ENCODE measurements around the gene PTPRQ.

Gene PTPRQ

GRCh38 chr12:80419644-80420043 lies 24.4 kb upstream of the PTPRQ start:
- no peaks in the 10 kb centered on the region for H3K4me1 ChIP-seq (ENCODE audit: low read length)
- no peak overlapping the region for H3K9ac ChIP-seq (ENCODE audit: low read length)
- no peaks in the 10 kb centered on the region for H3F3A ChIP-seq (ENCODE audit: insufficient read depth, low read length)
- H3K36me3 ChIP-seq (replicated peaks; ENCODE audit: insufficient read depth, low read length), result no peaks in the 10 kb centered on the region
- H3K27me3 ChIP-seq (replicated peaks; ENCODE audit: insufficient read depth, low read length), result no peaks in the 10 kb centered on the region
- no peak overlapping the region for H2AFZ ChIP-seq (ENCODE audit: low read length)
- no peaks in the 10 kb centered on the region for H3K79me2 ChIP-seq (ENCODE audit: low read length)
- no peak overlapping the region for H3K4me3 ChIP-seq (ENCODE audit: low read length)
- no peak overlapping the region for H3K27ac ChIP-seq (ENCODE audit: low read length)
- no peak for TF ChIP-seq EZH2 (optimal IDR thresholded peaks at IDR 0.05; ENCODE audit: low read depth, low read length)
- TF ChIP-seq CTCF (IDR thresholded peaks at IDR 0.05; ENCODE audit: low read length), result no peak
- no peak for TF ChIP-seq EZH2phosphoT487 (IDR thresholded peaks at IDR 0.05; ENCODE audit: low read length)
- no peaks in the 10 kb centered on the region for H4K20me1 ChIP-seq (ENCODE audit: insufficient read depth, low read length)
- H3K9me2 ChIP-seq (replicated peaks; ENCODE audit: insufficient read depth, low read length), result no peaks in the 10 kb centered on the region
- no peaks in the 10 kb centered on the region for H3K9me3 ChIP-seq (replicated peaks; ENCODE audit: insufficient read depth, low read length)
- DNase-seq, result no peak
- H3K4me2 ChIP-seq (ENCODE audit: low read depth, low read length), result no peak overlapping the region

- H3K4me3 ChIP-seq (ENCODE audit: low read length), result no peak overlapping the region
- no peaks in the 10 kb centered on the region for H3K4me1 ChIP-seq (ENCODE audit: low read length)
- no peaks in the 10 kb centered on the region for H3F3A ChIP-seq (ENCODE audit: insufficient read depth, low read length)
- no peaks in the 10 kb centered on the region for H4K20me1 ChIP-seq (ENCODE audit: insufficient read depth, low read length)
- H3K9me3 ChIP-seq (replicated peaks; ENCODE audit: insufficient read depth, low read length), result no peaks in the 10 kb centered on the region
- no peak for DNase-seq
- H3K36me3 ChIP-seq (replicated peaks; ENCODE audit: insufficient read depth, low read length), result no peaks in the 10 kb centered on the region
- no peaks in the 10 kb centered on the region for H3K79me2 ChIP-seq (ENCODE audit: low read length)
- TF ChIP-seq EZH2phosphoT487 (IDR thresholded peaks at IDR 0.05; ENCODE audit: low read length), result no peak
- TF ChIP-seq EZH2 (optimal IDR thresholded peaks at IDR 0.05; ENCODE audit: low read depth, low read length), result no peak
- TF ChIP-seq CTCF (IDR thresholded peaks at IDR 0.05; ENCODE audit: low read length), result no peak
- H3K9ac ChIP-seq (ENCODE audit: low read length), result no peak overlapping the region
- no peak overlapping the region for H3K27ac ChIP-seq (ENCODE audit: low read length)
- H3K4me2 ChIP-seq (ENCODE audit: low read depth, low read length), result no peak overlapping the region
- H3K9me2 ChIP-seq (replicated peaks; ENCODE audit: insufficient read depth, low read length), result no peaks in the 10 kb centered on the region
- no peaks in the 10 kb centered on the region for H3K27me3 ChIP-seq (replicated peaks; ENCODE audit: insufficient read depth, low read length)
- no peak overlapping the region for H2AFZ ChIP-seq (ENCODE audit: low read length)
Observed at GRCh38 chr12:80420075-80420474, 24.0 kb upstream of the PTPRQ start.

DNA sequence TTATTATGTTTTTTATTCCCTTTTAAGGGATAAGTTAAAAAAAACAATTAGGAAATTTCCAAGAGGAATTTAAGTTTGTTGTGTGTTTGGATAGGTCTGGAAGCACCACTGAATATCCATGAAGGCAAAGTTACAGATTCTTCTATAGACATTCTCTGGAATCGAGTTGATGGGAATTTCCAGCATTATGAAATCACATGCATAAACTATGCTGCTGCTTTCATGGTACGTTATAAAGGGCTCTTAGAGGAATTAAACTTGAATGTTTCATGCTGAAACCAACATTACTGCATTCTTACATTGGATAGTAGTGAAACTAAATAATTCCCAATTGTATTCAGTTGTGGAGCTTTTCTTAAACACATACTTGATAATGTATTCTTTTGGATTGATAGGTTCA lies 21.5 kb upstream of the PTPRQ start:
- Histone ChIP-seq H3K27ac (ENCODE audit: low read length) (no peak overlapping the region), H3K9me3 (replicated peaks; ENCODE audit: insufficient read depth, low read length) (no peaks in the 10 kb centered on the region), H3K4me3 (ENCODE audit: low read length) (no peak overlapping the region), H3K9ac (ENCODE audit: low read length) (no peak overlapping the region), H3K79me2 (ENCODE audit: low read length) (no peaks in the 10 kb centered on the region), H3K27me3 (replicated peaks; ENCODE audit: insufficient read depth, low read length) (no peaks in the 10 kb centered on the region), H2AFZ (ENCODE audit: low read length) (no peak overlapping the region), H4K20me1 (ENCODE audit: insufficient read depth, low read length) (no peaks in the 10 kb centered on the region), H3K36me3 (replicated peaks; ENCODE audit: insufficient read depth, low read length) (no peaks in the 10 kb centered on the region), H3F3A (ENCODE audit: insufficient read depth, low read length) (no peaks in the 10 kb centered on the region), H3K4me2 (ENCODE audit: low read depth, low read length) (no peak overlapping the region), H3K9me2 (replicated peaks; ENCODE audit: insufficient read depth, low read length) (no peaks in the 10 kb centered on the region), H3K4me1 (ENCODE audit: low read length) (no peaks in the 10 kb centered on the region)
- TF ChIP-seq EZH2phosphoT487 (IDR thresholded peaks at IDR 0.05; ENCODE audit: low read length) (no peak), EZH2 (optimal IDR thresholded peaks at IDR 0.05; ENCODE audit: low read depth, low read length) (no peak)
- no peak for DNase-seq

- Histone ChIP-seq H3K9me3 (replicated peaks; ENCODE audit: insufficient read depth, low read length) (no peaks in the 10 kb centered on the region), H3K27ac (ENCODE audit: low read length) (no peak overlapping the region), H2AFZ (ENCODE audit: low read length) (no peak overlapping the region), H3F3A (ENCODE audit: insufficient read depth, low read length) (no peaks in the 10 kb centered on the region), H3K27me3 (replicated peaks; ENCODE audit: insufficient read depth, low read length) (no peaks in the 10 kb centered on the region), H3K79me2 (ENCODE audit: low read length) (no peaks in the 10 kb centered on the region), H3K4me2 (ENCODE audit: low read depth, low read length) (no peak overlapping the region), H3K9me2 (replicated peaks; ENCODE audit: insufficient read depth, low read length) (no peaks in the 10 kb centered on the region), H3K4me1 (ENCODE audit: low read length) (no peaks in the 10 kb centered on the region), H3K36me3 (replicated peaks; ENCODE audit: insufficient read depth, low read length) (no peaks in the 10 kb centered on the region), H3K4me3 (ENCODE audit: low read length) (no peak overlapping the region), H4K20me1 (ENCODE audit: insufficient read depth, low read length) (no peaks in the 10 kb centered on the region), H3K9ac (ENCODE audit: low read length) (no peak overlapping the region)
- TF ChIP-seq EZH2 (optimal IDR thresholded peaks at IDR 0.05; ENCODE audit: low read depth, low read length) (no peak), CTCF (IDR thresholded peaks at IDR 0.05; ENCODE audit: low read length) (no peak), EZH2phosphoT487 (IDR thresholded peaks at IDR 0.05; ENCODE audit: low read length) (no peak)
- no peak for DNase-seq
Observed at GRCh38 chr12:80432061-80432460, 12.0 kb upstream of the PTPRQ start.

Data from MM.1S (cell line).